HepG2 (cell line): ENCODE data around the gene PARD3. TPM values are rescaled to one million over a fixed set of nuclear protein-coding genes. Genes with fewer than 3 reads are reported as not detected.

Source experiments
- ATAC-seq: fragments of 200-7000 bp; cut with Tn5 transposase; 3 replicates; pipeline ENCODE4 v1.9.1; 2020; ENCODE audit warnings: mild to moderate bottlenecking, moderate library complexity
- BruUV-seq: library from RNA; stranded (reverse); fragments of 400-500 nt; replicated peaks from 2 replicates; lab custom pipeline; 2021; lab: Mats Ljungman, UMichigan
- CTCF ChIA-PET: fragments of 300-600 bp; formaldehyde crosslinking; extraction: SDS; loops from one replicate; lab custom pipeline; 2021; ENCODE audit warnings: low total read pairs, inconsistent platforms, low intra/inter-chr PET ratio; lab: Yijun Ruan, JAX
- POLR2A ChIA-PET: fragments of 350-600 bp; sonication (Branson Sonifier 250); formaldehyde crosslinking; loops from one replicate; lab custom pipeline; 2020; ENCODE audit warnings: antibody characterized with exemption, inconsistent platforms; lab: Yijun Ruan, JAX
- DNase-seq: peaks from one replicate; pipeline ENCODE4 v3.0.0-alpha.2; 2015; ENCODE audit warnings: low spot score
- FAIRE-seq: peaks from 3 replicates; lab custom pipeline; 2011; peaks lifted over from hg19 to GRCh38; lab: Jason Lieb, UNC
- H2AFZ ChIP-seq: one replicate; pipeline ENCODE4 v1.6.1; 2011; ENCODE audit warnings: low read length, inconsistent platforms
- H3K27ac ChIP-seq: fragments of 300-600 bp; 3 replicates; pipeline ENCODE4 v1.8.0; 2011; ENCODE audit warnings: mixed run types, mild to moderate bottlenecking, mixed read lengths, low read length, inconsistent platforms; ENCODE audit not compliant: insufficient read depth; ENCODE audit errors: extremely low read length
- H3K27me3 ChIP-seq, 2 experiments: fragments of 200-600 bp in 1 of 2; 2 replicates in 1 of 2; 3 replicates in 1 of 2; pipeline versions ENCODE4 v1.6.0 to v1.8.0; 2011; ENCODE audit warnings: low read length in 2 of 2, mild to moderate bottlenecking in 2 of 2, moderate library complexity in 2 of 2, inconsistent platforms in 1 of 2; ENCODE audit not compliant: insufficient read depth in 2 of 2, control insufficient read depth in 1 of 2
- H3K36me3 ChIP-seq, 2 experiments: fragments of 200-600 bp in 1 of 2; replicated peaks in 1 of 2; 2 replicates in 1 of 2; 3 replicates in 1 of 2; pipeline versions ENCODE4 v1.5.1 to v1.8.0; 2011; ENCODE audit warnings: low read length in 2 of 2, inconsistent platforms in 1 of 2; ENCODE audit not compliant: insufficient read depth in 2 of 2, control insufficient read depth in 1 of 2
- H3K4me1 ChIP-seq: 2 replicates; pipeline ENCODE4 v1.5.1; 2012; ENCODE audit warnings: low read length, inconsistent platforms; ENCODE audit not compliant: insufficient read depth
- H3K4me2 ChIP-seq: 2 replicates; pipeline ENCODE4 v1.6.0; 2011; ENCODE audit warnings: low read depth, low read length, inconsistent platforms
- H3K4me3 ChIP-seq, 3 experiments: fragments of 200-600 bp in 1 of 3; sonication (generic), shearing (Covaris generic) in 1 of 3; replicated peaks in 1 of 3; 2 replicates each; pipeline ENCODE4 v1.5.1; 2011 to 2016; ENCODE audit warnings: low read length in 3 of 3, inconsistent platforms in 2 of 3, low read depth in 2 of 3, mild to moderate bottlenecking in 2 of 3, control low read depth in 1 of 3, mixed read lengths in 1 of 3; ENCODE audit not compliant: insufficient read depth in 1 of 3
- H3K79me2 ChIP-seq: one replicate; pipeline ENCODE4 v1.6.1; 2011; ENCODE audit warnings: low read length, inconsistent platforms; ENCODE audit not compliant: insufficient read depth
- H3K9ac ChIP-seq: 2 replicates; pipeline ENCODE4 v1.6.0; 2011; ENCODE audit warnings: mild to moderate bottlenecking, low read depth, low read length, inconsistent platforms; ENCODE audit not compliant: insufficient read depth
- H3K9me3 ChIP-seq: 2 replicates; pipeline ENCODE4 v1.5.1; 2012; ENCODE audit warnings: mild to moderate bottlenecking, low read length
- H4K20me1 ChIP-seq: 2 replicates; pipeline ENCODE4 v1.6.0; 2011; ENCODE audit warnings: inconsistent platforms, mild to moderate bottlenecking, low read length, moderate library complexity; ENCODE audit not compliant: insufficient read depth
- ATF6 ChIP-seq: sonication (generic); formaldehyde crosslinking; conservative IDR thresholded peaks from 2 replicates; pipeline ENCODE4 v1.4.0; 2020; ENCODE audit warnings: missing genetic modification reagents
- HINFP ChIP-seq: sonication (generic); formaldehyde crosslinking; IDR thresholded peaks from 2 replicates; pipeline ENCODE4 v1.4.0; 2020; ENCODE audit warnings: low read depth, mild to moderate bottlenecking, missing genetic modification reagents
- MLX ChIP-seq: IDR thresholded peaks from 2 replicates; pipeline ENCODE4 v1.6.1; 2016
- RBAK ChIP-seq: sonication (generic); formaldehyde crosslinking; IDR thresholded peaks from 2 replicates; pipeline ENCODE4 v1.5.1; 2020; ENCODE audit warnings: mild to moderate bottlenecking, missing genetic modification reagents
- SALL2 ChIP-seq: sonication (generic); formaldehyde crosslinking; IDR thresholded peaks from 2 replicates; pipeline ENCODE4 v1.8.1; 2023; ENCODE audit warnings: mild to moderate bottlenecking, missing genetic modification reagents, inconsistent platforms
- THAP7 ChIP-seq: sonication (generic); formaldehyde crosslinking; IDR thresholded peaks from 2 replicates; pipeline ENCODE4 v1.8.1; 2023; ENCODE audit warnings: mild to moderate bottlenecking, missing genetic modification reagents
- ZNF543 ChIP-seq: sonication (generic); formaldehyde crosslinking; IDR thresholded peaks from 2 replicates; pipeline ENCODE4 v1.4.0; 2020; ENCODE audit warnings: mild to moderate bottlenecking, missing genetic modification reagents
- ZNF780A ChIP-seq: sonication (generic); formaldehyde crosslinking; IDR thresholded peaks from 2 replicates; pipeline ENCODE4 v1.8.0; 2022; ENCODE audit warnings: mild to moderate bottlenecking, missing genetic modification reagents, moderate library complexity
- ZSCAN5A ChIP-seq: sonication (generic); formaldehyde crosslinking; IDR thresholded peaks from 2 replicates; pipeline ENCODE4 v1.8.0; 2022; ENCODE audit warnings: mild to moderate bottlenecking, missing genetic modification reagents, borderline replicate concordance
- WGBS: methylation state at CpG from one replicate; pipeline ENCODE4 v1.1.6; 2017; ENCODE audit warnings: low lambda C conversion rate; 5-methylcytosine and 5-hydroxymethylcytosine counted together
- in situ Hi-C: cut with HindIII; loops from 2 replicates; pipeline ENCODE4 v1.10.0; 2017; ENCODE audit warnings: low pct_unique_long_range_greater_than_20kb; ENCODE audit not compliant: extremely low pct_ligation_motif_present
- intact Hi-C: fragments of 100-400 bp; cut with micrococcal nuclease; formaldehyde crosslinking; loops from one replicate; pipeline ENCODE4 v1.10.0; 2022; ENCODE audit not compliant: unreplicated experiment
- polyA plus RNA-seq, 8 experiments: library from polyadenylated mRNA; depleted of rRNA in 3 of 8; stranded (reverse) in 7 of 8; unstranded in 1 of 8; fragments of >200 nt; fragmentation: Illumina TruSeq in 4 of 8; extraction: Trizol in 4 of 8; gene quantifications; 2 replicates each; pipeline versions ENCODE4 v1.2.1 to v1.2.3, GENCODE V29; 2011 to 2016; ENCODE audit warnings: low read depth in 4 of 8, missing spikeins in 1 of 8, mixed read lengths in 1 of 8; ENCODE audit not compliant: insufficient read depth in 1 of 8
- total RNA-seq, 5 experiments: library from RNA; depleted of rRNA; stranded (reverse); fragments of >200 nt; fragmentation: Illumina TruSeq; extraction: Trizol; gene quantifications; 2 replicates each; pipeline ENCODE4 v1.2.3, GENCODE V29; 2016; ENCODE audit warnings: low read depth in 1 of 5

PARD3 gene
- total and polyA plus RNA-seq, 2 of the 13 experiments (the other 11 are each of a cell fraction or from before 2014, with no cell fraction given) = 40.9 to 60.0 TPM

- H3K79me2 ChIP-seq = no peaks in the 10 kb centered on the region
- H3K4me1 ChIP-seq = peaks cover 61% of the 10 kb centered on the region
- no peaks in the 10 kb centered on the region for H3K36me3 ChIP-seq
- no TSS peak for BruUV-seq
- no peak overlapping the region for H3K4me3 ChIP-seq
- FAIRE-seq = no peak
- intact Hi-C loops = no loop called here
- no peak overlapping the region for H3K9ac ChIP-seq
- no peak overlapping the region for H3K27ac ChIP-seq
- POLR2A ChIA-PET = no interaction called here
- no peak overlapping the region for H3K4me2 ChIP-seq
- no peaks in the 10 kb centered on the region for H3K27me3 ChIP-seq
- 73% methylated on average over 4 of the region's 4 CpGs for WGBS
- H2AFZ ChIP-seq = no peak overlapping the region
- no peak for TF ChIP-seq SALL2 (CRISPR knock-in tag)
- no peak for TF ChIP-seq ZNF543 (CRISPR knock-in tag)
- no peak for TF ChIP-seq RBAK (CRISPR knock-in tag)
- TF ChIP-seq MLX (CRISPR knock-in tag) = no peak
- TF ChIP-seq ZNF780A (CRISPR knock-in tag) = no peak
- no peak for TF ChIP-seq HINFP (CRISPR knock-in tag)
- TF ChIP-seq ATF6 (CRISPR knock-in tag) = no peak
- no peak for TF ChIP-seq THAP7 (CRISPR knock-in tag)
- TF ChIP-seq ZSCAN5A = no peak
- TF ChIP-seq, all 625 proteins: peak for 0
- CTCF ChIA-PET = no interaction called here
- Histone ChIP-seq H3K9me3 (no peaks in the 10 kb centered on the region), H4K20me1 (no peaks in the 10 kb centered on the region)
- in situ Hi-C loops = no loop called here
- no peak for ATAC-seq
- no peak for DNase-seq
These were observed 614.7 kb downstream of the PARD3 start for GRCh38 chr10:34200355-34200901.
